GM18505 (cell line): Measurements from ENCODE around the gene EPHB6.

ENCODE experiments used
- ATAC-seq: cut with Tn5 transposase; IDR thresholded peaks from one replicate; pipeline ENCODE4 v1.9.1; 2021; ENCODE audit not compliant: unreplicated experiment
- POLR2A ChIP-seq: IDR thresholded peaks from 4 replicates; pipeline ENCODE4 v1.6.1; 2011; ENCODE audit warnings: borderline replicate concordance; ENCODE audit not compliant: insufficient read depth, insufficient read length; ENCODE audit errors: extremely low read depth

The EPHB6 gene

GRCh38 chr7:142847353-142847752 is 7.5 kb upstream of the EPHB6 start:
- ATAC-seq = no peak

GRCh38 chr7:142851269-142851668 is 3.6 kb upstream of the EPHB6 start:
- no peak for ATAC-seq
- TF ChIP-seq POLR2A = no peak

More at GRCh38 chr7:142847353-142847752, 7.5 kb upstream of the EPHB6 start:
- no peak for TF ChIP-seq POLR2A

- TF ChIP-seq POLR2A = no peak
- no peak for ATAC-seq
Observed at GRCh38 chr7:142851919-142852318, 3.0 kb upstream of the EPHB6 start.

- no peak for TF ChIP-seq POLR2A
- peak; percentile 89 for ATAC-seq
Observed at GRCh38 chr7:142853739-142854371, 1.0 kb upstream of the EPHB6 start.

- no peak for TF ChIP-seq POLR2A
- ATAC-seq = peak; percentile 1
Observed at GRCh38 chr7:142855114-142855743, 353 bp downstream of the EPHB6 start.

GRCh38 chr7:142855756-142856564 is 1.1 kb downstream of the EPHB6 start:
- no peak for TF ChIP-seq POLR2A
- no peak for ATAC-seq

- ATAC-seq = no peak
- no peak for TF ChIP-seq POLR2A
Observed at GRCh38 chr7:142856565-142857245, 1.8 kb downstream of the EPHB6 start.

- no peak for ATAC-seq
- no peak for TF ChIP-seq POLR2A
Observed at GRCh38 chr7:142857625-142858024, 2.7 kb downstream of the EPHB6 start.

GRCh38 chr7:142859411-142859810 is 4.5 kb downstream of the EPHB6 start:
- no peak for ATAC-seq

GRCh38 chr7:142859829-142860228 is 5.0 kb downstream of the EPHB6 start:
- no peak for TF ChIP-seq POLR2A
- no peak for ATAC-seq

More at GRCh38 chr7:142859411-142859810, 4.5 kb downstream of the EPHB6 start:
- no peak for TF ChIP-seq POLR2A

- ATAC-seq = no peak
- no peak for TF ChIP-seq POLR2A
Observed at GRCh38 chr7:142860968-142861367, 6.1 kb downstream of the EPHB6 start.

- no peak for TF ChIP-seq POLR2A
Observed at GRCh38 chr7:142862351-142862750, 7.5 kb downstream of the EPHB6 start.

GRCh38 chr7:142862786-142863400 is 8.0 kb downstream of the EPHB6 start:
- no peak for TF ChIP-seq POLR2A

More at GRCh38 chr7:142862351-142862750, 7.5 kb downstream of the EPHB6 start:
- ATAC-seq = no peak

More at GRCh38 chr7:142862786-142863400, 8.0 kb downstream of the EPHB6 start:
- no peak for ATAC-seq
